ENCODE measurements around the gene HIKESHI. TPM values are rescaled to one million over a fixed set of nuclear protein-coding genes. Genes with fewer than 3 reads are reported as not detected.
"Not testable (repeated sequence)": the region's sequence is repeated elsewhere in the genome, so short reads cannot be mapped to it uniquely, and the experiment has no call there.

The HIKESHI gene
- total and polyA plus RNA-seq, 5 experiments from 2014 or later, result 33.5 to 96.0 (median 86.4) TPM

DNA sequence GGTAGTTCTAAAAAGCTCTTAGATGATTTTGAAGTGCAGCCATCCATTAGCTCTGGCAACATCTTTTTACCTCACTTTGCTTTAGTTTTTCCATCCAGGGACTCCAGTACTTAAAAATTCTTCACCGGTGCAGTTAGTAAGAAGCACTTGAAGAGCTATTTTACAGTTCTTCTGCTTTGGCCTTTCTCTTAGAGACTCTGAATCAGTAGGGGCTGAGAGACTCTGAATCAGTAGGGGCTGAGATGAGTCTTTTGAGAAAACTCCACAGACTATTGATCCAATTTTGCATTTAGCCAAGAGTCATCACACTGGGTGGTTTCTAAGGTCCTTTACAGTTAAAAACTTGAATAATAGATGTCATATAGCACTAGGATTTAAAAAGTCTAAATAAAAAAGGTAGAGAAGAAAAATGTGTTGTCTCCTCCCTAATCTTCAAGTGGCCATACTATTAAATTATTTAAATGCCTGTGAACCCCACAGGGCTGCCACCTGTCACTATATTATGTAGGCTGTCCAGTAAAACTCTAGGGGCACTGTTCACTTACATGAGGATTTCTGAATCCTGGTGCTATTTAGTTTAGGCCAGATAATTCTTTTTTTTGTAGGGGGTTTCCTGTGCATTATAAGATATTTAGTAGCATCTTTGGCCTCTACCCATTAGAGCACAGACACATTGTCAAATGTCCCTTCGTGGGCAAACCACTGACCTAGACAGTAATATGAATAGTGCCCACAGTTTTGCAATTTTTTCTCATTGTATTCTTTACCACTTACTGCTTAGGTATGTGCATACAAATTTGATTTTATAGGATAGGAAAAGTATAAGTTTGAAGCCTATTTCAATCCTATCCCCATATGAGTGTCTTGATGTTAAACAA is 26.3 kb upstream of the HIKESHI start:
- peak overlapping the region in 1 of 10 donors; percentile 5 for H3K27ac Mint-ChIP-seq
- peaks cover 23 to 87% (median 35%) of the 10 kb centered on the region in 3 donors for H3K36me3 Mint-ChIP-seq
- H3K4me3 Mint-ChIP-seq, result no peak overlapping the region
- peaks cover 13 to 20% (median 19%) of the 10 kb centered on the region in 4 donors for H3K4me1 Mint-ChIP-seq
- H3K27me3 Mint-ChIP-seq, result no peaks in the 10 kb centered on the region
- peaks cover 0 to 5% (median 0%) of the 10 kb centered on the region in 9 donors for H3K9me3 Mint-ChIP-seq
- no peak for DNase-seq
- POLR2A ChIA-PET, result no interaction called here
- no peak for ATAC-seq

DNA sequence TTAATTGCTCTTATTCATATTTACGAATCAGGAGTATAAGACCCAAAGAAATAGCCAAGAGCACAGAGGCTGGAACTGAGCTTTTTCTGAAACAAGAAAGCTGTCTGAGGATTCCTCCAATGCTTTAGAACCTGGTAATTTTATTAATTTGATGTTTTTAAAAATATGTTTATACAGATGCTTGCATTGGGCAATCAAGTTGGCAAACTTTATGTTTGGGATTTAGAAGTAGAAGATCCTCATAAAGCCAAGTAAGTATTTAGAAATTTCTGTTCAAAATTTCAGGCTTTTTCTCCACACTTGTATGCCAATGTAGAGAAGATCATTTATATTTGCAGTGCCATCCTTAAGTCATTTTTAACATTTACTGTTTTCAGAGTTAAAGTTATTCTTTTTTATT is 24.3 kb upstream of the HIKESHI start:
- H3K4me3 Mint-ChIP-seq, result no peak overlapping the region
- H3K36me3 Mint-ChIP-seq, result peaks cover 23 to 79% (median 36%) of the 10 kb centered on the region in 3 donors
- ATAC-seq, result no peak
- no peaks in the 10 kb centered on the region for H3K27me3 Mint-ChIP-seq
- no peak for DNase-seq
- peaks cover 0 to 5% (median 0%) of the 10 kb centered on the region in 9 donors for H3K9me3 Mint-ChIP-seq
- H3K4me1 Mint-ChIP-seq, result peaks cover 10 to 15% (median 13%) of the 10 kb centered on the region in 4 donors
- no peak overlapping the region for H3K27ac Mint-ChIP-seq
- POLR2A ChIA-PET, result no interaction called here

DNA sequence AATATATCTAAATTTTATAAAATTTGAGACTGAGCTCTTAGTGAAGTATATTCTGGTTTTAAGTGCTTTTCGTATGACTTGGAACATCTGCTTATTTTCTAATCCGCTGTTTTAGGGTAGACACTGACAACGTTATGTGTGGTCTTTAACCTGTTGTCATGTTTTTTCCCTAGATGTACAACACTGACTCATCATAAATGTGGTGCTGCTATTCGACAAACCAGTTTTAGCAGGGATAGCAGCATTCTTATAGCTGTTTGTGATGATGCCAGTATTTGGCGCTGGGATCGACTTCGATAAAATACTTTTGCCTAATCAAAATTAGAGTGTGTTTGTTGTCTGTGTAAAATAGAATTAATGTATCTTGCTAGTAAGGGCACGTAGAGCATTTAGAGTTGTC is 23.8 kb upstream of the HIKESHI start:
- no peak overlapping the region for H3K27ac Mint-ChIP-seq

DNA sequence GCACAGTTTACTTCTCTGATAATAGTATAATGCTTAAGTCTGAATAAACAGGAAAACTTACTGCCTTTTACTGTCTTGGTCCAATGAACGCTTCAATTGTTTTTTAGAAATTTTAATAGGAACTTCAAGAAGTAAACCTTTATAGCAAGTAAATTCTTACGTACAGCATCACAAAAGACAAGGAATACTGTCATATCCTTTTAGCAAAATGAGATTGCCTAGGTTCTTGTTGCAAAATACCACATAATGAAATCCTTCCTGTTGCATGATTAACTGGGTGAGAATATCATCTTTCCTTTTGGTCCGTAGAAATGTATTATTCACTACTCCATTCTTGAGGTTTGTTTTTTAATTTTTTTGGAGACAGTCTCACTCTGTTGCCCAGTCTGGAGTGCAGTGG is 22.3 kb upstream of the HIKESHI start:
- no peak for DNase-seq
- Mint-ChIP-seq H3K4me1 (peaks cover 4 to 12% (median 5%) of the 10 kb centered on the region in 4 donors), H3K27me3 (no peaks in the 10 kb centered on the region), H3K27ac (peak overlapping the region in 1 of 10 donors; percentile 12), H3K36me3 (peaks cover 23 to 62% (median 30%) of the 10 kb centered on the region in 3 donors), H3K4me3 (no peak overlapping the region), H3K9me3 (peaks cover 0 to 5% (median 0%) of the 10 kb centered on the region in 9 donors)
- POLR2A ChIA-PET, result no interaction called here
- no peak for ATAC-seq

More for the DNA sequence above, 23.8 kb upstream of the HIKESHI start:
- peaks cover 23 to 77% (median 36%) of the 10 kb centered on the region in 3 donors for H3K36me3 Mint-ChIP-seq
- peaks cover 0 to 5% (median 0%) of the 10 kb centered on the region in 9 donors for H3K9me3 Mint-ChIP-seq
- ATAC-seq, result no peak
- H3K4me1 Mint-ChIP-seq, result peaks cover 10 to 15% (median 13%) of the 10 kb centered on the region in 4 donors
- POLR2A ChIA-PET, result no interaction called here
- DNase-seq, result no peak
- no peak overlapping the region for H3K4me3 Mint-ChIP-seq
- no peaks in the 10 kb centered on the region for H3K27me3 Mint-ChIP-seq

DNA sequence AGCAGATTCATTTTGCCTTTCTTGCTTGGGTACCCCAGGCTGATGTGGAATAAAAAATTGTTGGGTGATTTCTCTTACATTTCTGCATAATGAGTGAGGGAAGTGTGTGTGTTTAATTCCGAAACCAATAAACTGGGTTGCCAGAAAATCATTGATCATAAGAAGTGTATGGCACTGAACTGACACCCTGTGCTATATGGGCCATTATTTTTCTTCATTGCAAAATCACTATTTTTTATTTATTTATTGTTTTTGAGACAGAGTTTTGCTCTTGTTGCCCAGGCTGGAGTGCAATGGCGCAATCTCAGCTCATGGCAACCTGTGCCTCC is 14.6 kb upstream of the HIKESHI start:
- peaks cover 5 to 26% (median 14%) of the 10 kb centered on the region in 4 donors for H3K4me1 Mint-ChIP-seq
- POLR2A ChIA-PET, result no interaction called here

GRCh38 chr11:86288776-86289507 is 13.1 kb upstream of the HIKESHI start:
- Mint-ChIP-seq H3K36me3 (no peaks in the 10 kb centered on the region), H3K4me1 (peaks cover 7 to 30% (median 17%) of the 10 kb centered on the region in 4 donors), H3K27me3 (no peaks in the 10 kb centered on the region), H3K4me3 (no peak overlapping the region), H3K9me3 (no peaks in the 10 kb centered on the region), H3K27ac (peak overlapping the region in 3 of 10 donors; percentile 14 to 43 (median 36))
- ATAC-seq (no peak), DNase-seq (no peak)
- POLR2A ChIA-PET, result interaction anchor here (0.6 kb wide), 1 partner anchor 341 kb away, joined by 3 read pairs; no protein-coding TSS in a partner anchor

More for the DNA sequence above, 14.6 kb upstream of the HIKESHI start:
- DNase-seq (no peak), ATAC-seq (no peak)
- Mint-ChIP-seq H3K9me3 (no peaks in the 10 kb centered on the region), H3K36me3 (no peaks in the 10 kb centered on the region), H3K27me3 (no peaks in the 10 kb centered on the region), H3K27ac (peak overlapping the region in 5 of 10 donors; percentile 14 to 78 (median 40)), H3K4me3 (peak overlapping the region in 1 of 10 donors; percentile 57)

DNA sequence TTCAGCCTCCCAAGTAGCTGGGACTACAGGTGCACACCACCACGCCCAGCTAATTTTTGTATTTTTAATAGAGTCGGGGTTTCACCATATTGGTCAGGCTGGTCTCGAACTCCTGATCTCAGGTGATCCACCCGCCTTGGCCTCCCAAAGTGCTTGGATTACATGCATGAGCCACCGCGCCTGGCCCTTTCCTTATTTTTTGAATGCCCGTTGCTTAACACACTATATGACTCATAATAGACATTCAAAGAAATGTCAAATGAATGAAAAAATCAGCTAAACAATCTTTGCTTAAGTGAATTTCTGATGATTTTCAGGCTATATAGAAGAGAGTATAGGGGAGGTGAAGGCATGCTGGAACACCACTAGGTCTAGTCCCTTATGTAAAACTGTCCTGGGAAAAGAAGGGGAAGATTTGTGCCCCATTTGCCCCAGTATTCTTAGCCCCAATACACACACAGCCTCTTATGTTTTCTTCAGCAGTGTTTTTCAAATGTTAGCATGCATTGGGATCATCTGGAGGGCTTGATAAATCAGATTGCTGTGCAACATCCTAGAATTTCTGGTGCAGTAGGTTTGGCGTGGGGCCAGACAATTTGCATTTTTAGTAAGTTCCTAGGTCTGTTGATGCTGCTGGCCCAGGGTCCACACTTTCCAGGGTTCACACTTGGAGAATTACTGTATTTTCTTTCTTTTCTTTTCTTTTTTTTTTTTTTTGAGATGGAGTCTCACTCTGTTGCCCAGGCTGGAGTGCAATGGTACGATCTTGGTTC is 12.3 kb upstream of the HIKESHI start:
- POLR2A ChIA-PET, result interaction anchor here (0.6 kb wide), 1 partner anchor 341 kb away, joined by 3 read pairs; no protein-coding TSS in a partner anchor
- ATAC-seq, H3K36me3 Mint-ChIP-seq, H3K4me3 Mint-ChIP-seq, H3K9me3 Mint-ChIP-seq, H3K27me3 Mint-ChIP-seq, DNase-seq: not testable (repeated sequence)
- H3K27ac Mint-ChIP-seq, result peak overlapping the region in 2 of 10 donors; percentile 36 to 43
- peaks cover 7 to 32% (median 17%) of the 10 kb centered on the region in 4 donors for H3K4me1 Mint-ChIP-seq

DNA sequence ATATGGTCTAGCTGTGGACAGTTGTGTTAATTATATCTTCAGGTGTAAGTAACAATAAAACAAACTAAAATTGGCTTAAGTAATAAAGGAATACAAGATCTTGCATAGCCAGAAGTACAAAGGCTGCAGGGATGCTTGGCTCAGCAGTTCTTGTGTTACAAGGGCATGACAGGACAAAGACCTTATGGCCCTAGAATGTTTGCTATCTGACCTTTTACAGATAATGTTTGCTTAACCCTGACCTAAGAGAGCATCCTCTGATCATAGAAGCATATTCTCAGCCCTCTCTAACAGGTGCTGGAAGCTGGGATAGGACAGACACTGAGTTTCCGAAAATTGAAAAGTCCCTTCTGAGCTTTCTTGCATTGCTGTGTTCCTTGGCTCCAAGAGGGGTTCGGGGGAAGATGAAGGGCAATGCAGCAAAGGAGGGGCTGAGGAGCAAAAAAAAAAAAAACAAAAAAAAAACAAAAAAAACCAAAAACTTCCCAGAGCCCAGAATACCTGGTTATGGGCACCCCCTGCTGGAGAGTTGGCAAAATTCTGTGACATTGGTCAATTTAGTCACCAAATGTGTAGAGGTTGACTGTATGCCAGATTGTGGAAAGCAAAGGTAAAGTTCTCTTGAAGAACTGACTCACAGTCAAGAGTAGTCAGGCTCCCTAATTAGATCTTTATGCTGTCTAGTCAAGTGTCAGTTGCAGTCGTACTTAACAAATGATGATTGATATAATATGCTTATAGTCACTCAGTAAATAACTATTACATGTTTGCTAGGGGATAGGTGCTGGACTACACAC is 10.4 kb upstream of the HIKESHI start:
- Mint-ChIP-seq H3K27ac (peak overlapping the region in 3 of 10 donors; percentile 15 to 27 (median 27)), H3K9me3 (no peaks in the 10 kb centered on the region), H3K27me3 (no peaks in the 10 kb centered on the region), H3K36me3 (peaks cover 0 to 2% (median 0%) of the 10 kb centered on the region in 3 donors), H3K4me3 (no peak overlapping the region), H3K4me1 (peaks cover 5 to 32% (median 17%) of the 10 kb centered on the region in 4 donors)
- POLR2A ChIA-PET, result interaction anchor here (0.6 to 1.0 kb wide), 2 partner anchors 47 to 98 kb away, joined by 3 to 7 read pairs; partner anchors contain the start of gene EED
- DNase-seq (peak; percentile 33 to 78 (median 46)), ATAC-seq (peak; percentile 59 to 67)

GRCh38 chr11:86292912-86293616 is 9.0 kb upstream of the HIKESHI start:
- POLR2A ChIA-PET, result interaction anchor here (0.6 to 1.0 kb wide), 2 partner anchors 48 to 256 kb away, joined by 3 to 5 read pairs; partner anchors contain the start of gene EED
- DNase-seq, result no peak

DNA sequence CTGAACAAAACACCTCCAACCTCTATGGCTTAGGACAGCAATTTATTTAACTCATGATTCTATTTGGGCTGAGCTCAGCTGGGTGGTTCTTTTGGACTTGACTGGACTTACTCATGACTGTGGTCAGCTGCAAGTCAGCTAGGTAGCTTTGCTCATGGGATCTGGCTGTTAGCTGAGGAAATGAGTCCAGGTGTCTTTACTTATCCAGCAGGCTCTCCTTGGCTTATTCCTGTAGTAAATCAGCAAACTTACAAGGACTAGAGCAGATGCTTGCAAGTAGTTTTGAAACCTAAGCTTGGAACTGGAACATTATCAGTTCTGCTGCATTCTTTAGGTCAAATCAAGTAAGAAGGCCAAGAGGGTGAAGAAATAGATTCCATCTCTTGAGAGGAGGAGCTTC is 8.0 kb upstream of the HIKESHI start:
- no peak overlapping the region for H3K27ac Mint-ChIP-seq
- ATAC-seq (no peak), DNase-seq (no peak)
- peaks cover 2 to 21% (median 9%) of the 10 kb centered on the region in 4 donors for H3K4me1 Mint-ChIP-seq
- H3K9me3 Mint-ChIP-seq, result no peaks in the 10 kb centered on the region
- POLR2A ChIA-PET, result no interaction called here
- H3K4me3 Mint-ChIP-seq, result no peak overlapping the region
- peaks cover 0 to 2% (median 0%) of the 10 kb centered on the region in 3 donors for H3K36me3 Mint-ChIP-seq
- H3K27me3 Mint-ChIP-seq, result no peaks in the 10 kb centered on the region

More at GRCh38 chr11:86292912-86293616, 9.0 kb upstream of the HIKESHI start:
- Mint-ChIP-seq H3K27ac (peak overlapping the region in 4 of 10 donors; percentile 21 to 88 (median 76)), H3K9me3 (no peaks in the 10 kb centered on the region), H3K36me3 (peaks cover 0 to 2% (median 0%) of the 10 kb centered on the region in 3 donors), H3K4me3 (peak overlapping the region in 1 of 10 donors; percentile 56), H3K4me1 (peaks cover 2 to 25% (median 11%) of the 10 kb centered on the region in 4 donors), H3K27me3 (no peaks in the 10 kb centered on the region)
- peak; percentile 35 to 51 for ATAC-seq

GRCh38 chr11:86301742-86302091 is 323 bp upstream of the HIKESHI start:
- H3K27ac Mint-ChIP-seq, result peak overlapping the region; percentile 94 to 99 (median 98)
- H3K27me3 Mint-ChIP-seq, result peaks cover 0 to 2% (median 0%) of the 10 kb centered on the region in 5 donors
- no peaks in the 10 kb centered on the region for H3K9me3 Mint-ChIP-seq
- ATAC-seq (no peak), DNase-seq (no peak)
- H3K4me1 Mint-ChIP-seq, result peaks cover 9 to 39% (median 28%) of the 10 kb centered on the region in 4 donors
- H3K4me3 Mint-ChIP-seq, result peak overlapping the region; percentile 97 to 100 (median 99)
- H3K36me3 Mint-ChIP-seq, result peaks cover 0 to 8% (median 4%) of the 10 kb centered on the region in 3 donors
- POLR2A ChIA-PET, result interaction anchor here (0.8 to 3.2 kb wide), 2 partner anchors 55 to 233 kb away, joined by 3 to 16 read pairs; partner anchors contain the start of gene PICALM
